Stimulated activated CD4-positive, alpha-beta T cell treated with anti-CD3 and anti-CD28 coated beads, Interleukin-1b, Interleukin-23, amount 100 ng/mL, for 4 hours (primary cell): ENCODE measurements around the gene GH1.
"Not testable (repeated sequence)": the region's sequence is repeated elsewhere in the genome, so short reads cannot be mapped to it uniquely, and the experiment has no call there.

ENCODE experiments used
- DNase-seq, 2 donors: peaks; one replicate each; pipeline ENCODE4 v3.0.0-alpha.2; 2020; ENCODE audit warnings: low read depth in 2 of 2

Gene GH1

GRCh38 chr17:63926164-63926563 lies 7.5 kb upstream of the GH1 start:
- no peak for DNase-seq

- DNase-seq, result no peak
Measured at GRCh38 chr17:63925615-63926014, 7.0 kb upstream of the GH1 start.

GRCh38 chr17:63922402-63922801 lies 3.8 kb upstream of the GH1 start:
- not testable (repeated sequence) for DNase-seq

GRCh38 chr17:63920779-63921178 lies 2.1 kb upstream of the GH1 start:
- DNase-seq, result not testable (repeated sequence)

- not testable (repeated sequence) for DNase-seq
Measured at GRCh38 chr17:63920050-63920449, 1.4 kb upstream of the GH1 start.

GRCh38 chr17:63919311-63919723 lies 678 bp upstream of the GH1 start:
- peak; percentile 36 to 77 for DNase-seq

- DNase-seq, result no peak
Measured at GRCh38 chr17:63918305-63918704, 334 bp downstream of the GH1 start.

GRCh38 chr17:63917646-63918045 lies 993 bp downstream of the GH1 start:
- DNase-seq, result no peak

GRCh38 chr17:63917206-63917605 lies 1.4 kb downstream of the GH1 start:
- DNase-seq, result not testable (repeated sequence)

- DNase-seq, result no peak
Measured at GRCh38 chr17:63916566-63917185, 2.0 kb downstream of the GH1 start.

GRCh38 chr17:63915753-63916152 lies 2.9 kb downstream of the GH1 start:
- not testable (repeated sequence) for DNase-seq

GRCh38 chr17:63914471-63914870 lies 4.2 kb downstream of the GH1 start:
- DNase-seq, result no peak

- peak; percentile 43 to 62 for DNase-seq
Measured at GRCh38 chr17:63911657-63912100, 7.0 kb downstream of the GH1 start.

- no peak for DNase-seq
Measured at GRCh38 chr17:63911041-63911635, 7.5 kb downstream of the GH1 start, which contains the start of gene CSHL1. TSS of gene CSHL1 (minus strand) at chr17:63911258. CDS start at chr17:63911196, 62 bp downstream.

- DNase-seq, result no peak
Measured at GRCh38 chr17:63910096-63910495, 8.5 kb downstream of the GH1 start.

GRCh38 chr17:63909586-63909985 lies 9.1 kb downstream of the GH1 start:
- not testable (repeated sequence) for DNase-seq

GRCh38 chr17:63907161-63907778 lies 11.4 kb downstream of the GH1 start:
- DNase-seq, result not testable (repeated sequence)

GRCh38 chr17:63904796-63905195 lies 13.8 kb downstream of the GH1 start:
- DNase-seq, result not testable (repeated sequence)

- DNase-seq, result peak in 1 of 2 donors; percentile 25
Measured at GRCh38 chr17:63903787-63904201, 14.8 kb downstream of the GH1 start.

- DNase-seq, result not testable (repeated sequence)
Measured at GRCh38 chr17:63901971-63902370, 16.7 kb downstream of the GH1 start.

- DNase-seq, result peak in 1 of 2 donors; percentile 24
Measured at GRCh38 chr17:63898899-63899798, 19.5 kb downstream of the GH1 start.
